Measurements from ENCODE around the gene ADAP1. TPM values are rescaled to one million over a fixed set of nuclear protein-coding genes. Genes with fewer than 3 reads are reported as not detected.

ADAP1 gene
- total RNA-seq, 1 experiment from 2014 or later: 16.4 TPM

- intact Hi-C loops (cut with micrococcal nuclease; ENCODE audit: unreplicated experiment): no loop called here
- no peak for DNase-seq (ENCODE audit: low spot score)
- no TSS peak for BruUV-seq (replicated peaks)
- Histone ChIP-seq H3K36me3 (ENCODE audit: insufficient read depth, low read length, poor library complexity, severe bottlenecking) (peaks cover 27% of the 10 kb centered on the region), H3K27me3 (replicated peaks; ENCODE audit: insufficient read depth, low read depth, low read length, poor library complexity) (no peaks in the 10 kb centered on the region), H3K9me3 (ENCODE audit: low read depth, low read length, poor library complexity, severe bottlenecking) (no peaks in the 10 kb centered on the region), H3K4me3 (ENCODE audit: low read depth, low read length, poor library complexity, severe bottlenecking) (no peak overlapping the region), H3K4me1 (ENCODE audit: insufficient read depth, low read length, poor library complexity, severe bottlenecking) (no peaks in the 10 kb centered on the region), H3K27ac (ENCODE audit: low read depth, low read length, poor library complexity, severe bottlenecking) (no peak overlapping the region)
- POLR2A ChIA-PET (ENCODE audit: low non-redundant PET): no interaction called here
- TF ChIP-seq CTCF (conservative IDR thresholded peaks at IDR 0.05; ENCODE audit: low read depth, low read length): no peak
- TF ChIP-seq EZH2 (IDR thresholded peaks at IDR 0.05; ENCODE audit: borderline replicate concordance, low read depth, low read length, poor library complexity, severe bottlenecking): no peak
- CTCF ChIA-PET: no interaction called here
Measured at GRCh38 chr7:888081-889024, 66.1 kb downstream of the ADAP1 start.

- Histone ChIP-seq H3K4me1 (ENCODE audit: insufficient read depth, low read length, poor library complexity, severe bottlenecking) (no peaks in the 10 kb centered on the region), H3K27me3 (replicated peaks; ENCODE audit: insufficient read depth, low read depth, low read length, poor library complexity) (no peaks in the 10 kb centered on the region), H3K9me3 (ENCODE audit: low read depth, low read length, poor library complexity, severe bottlenecking) (no peaks in the 10 kb centered on the region), H3K27ac (ENCODE audit: low read depth, low read length, poor library complexity, severe bottlenecking) (no peak overlapping the region), H3K36me3 (ENCODE audit: insufficient read depth, low read length, poor library complexity, severe bottlenecking) (peaks cover 23% of the 10 kb centered on the region), H3K4me3 (ENCODE audit: low read depth, low read length, poor library complexity, severe bottlenecking) (no peak overlapping the region)
- DNase-seq (ENCODE audit: low spot score): no peak
- intact Hi-C loops (cut with micrococcal nuclease; ENCODE audit: unreplicated experiment): no loop called here
- POLR2A ChIA-PET (ENCODE audit: low non-redundant PET): no interaction called here
- TF ChIP-seq EZH2 (IDR thresholded peaks at IDR 0.05; ENCODE audit: borderline replicate concordance, low read depth, low read length, poor library complexity, severe bottlenecking) (no peak), CTCF (conservative IDR thresholded peaks at IDR 0.05; ENCODE audit: low read depth, low read length) (no peak)
- CTCF ChIA-PET: no interaction called here
- BruUV-seq (replicated peaks): no TSS peak
Measured at GRCh38 chr7:887488-887820, 67.0 kb downstream of the ADAP1 start.

GRCh38 chr7:886626-887487 is 67.6 kb downstream of the ADAP1 start:
- H3K27ac ChIP-seq (ENCODE audit: low read depth, low read length, poor library complexity, severe bottlenecking): no peak overlapping the region
- H3K27me3 ChIP-seq (replicated peaks; ENCODE audit: insufficient read depth, low read depth, low read length, poor library complexity): no peaks in the 10 kb centered on the region
- no peak overlapping the region for H3K4me3 ChIP-seq (ENCODE audit: low read depth, low read length, poor library complexity, severe bottlenecking)
- no peak for DNase-seq (ENCODE audit: low spot score)
- TF ChIP-seq CTCF (conservative IDR thresholded peaks at IDR 0.05; ENCODE audit: low read depth, low read length) (no peak), EZH2 (IDR thresholded peaks at IDR 0.05; ENCODE audit: borderline replicate concordance, low read depth, low read length, poor library complexity, severe bottlenecking) (no peak)
- ChIA-PET CTCF (no interaction called here), POLR2A (ENCODE audit: low non-redundant PET) (no interaction called here)
- peaks cover 21% of the 10 kb centered on the region for H3K36me3 ChIP-seq (ENCODE audit: insufficient read depth, low read length, poor library complexity, severe bottlenecking)
- H3K9me3 ChIP-seq (ENCODE audit: low read depth, low read length, poor library complexity, severe bottlenecking): no peaks in the 10 kb centered on the region
- no TSS peak for BruUV-seq (replicated peaks)
- intact Hi-C loops (cut with micrococcal nuclease; ENCODE audit: unreplicated experiment): no loop called here
- H3K4me1 ChIP-seq (ENCODE audit: insufficient read depth, low read length, poor library complexity, severe bottlenecking): no peaks in the 10 kb centered on the region

Data from A673 (cell line).